Raji (cell line): Measurements from ENCODE around the gene ALDH3A1.

Experiments
- POLR2A ChIP-seq: IDR thresholded peaks from 2 replicates; pipeline ENCODE4 v1.6.1; 2011; ENCODE audit warnings: low read depth, low read length, control low read depth; ENCODE audit not compliant: insufficient read depth

The ALDH3A1 gene

DNA sequence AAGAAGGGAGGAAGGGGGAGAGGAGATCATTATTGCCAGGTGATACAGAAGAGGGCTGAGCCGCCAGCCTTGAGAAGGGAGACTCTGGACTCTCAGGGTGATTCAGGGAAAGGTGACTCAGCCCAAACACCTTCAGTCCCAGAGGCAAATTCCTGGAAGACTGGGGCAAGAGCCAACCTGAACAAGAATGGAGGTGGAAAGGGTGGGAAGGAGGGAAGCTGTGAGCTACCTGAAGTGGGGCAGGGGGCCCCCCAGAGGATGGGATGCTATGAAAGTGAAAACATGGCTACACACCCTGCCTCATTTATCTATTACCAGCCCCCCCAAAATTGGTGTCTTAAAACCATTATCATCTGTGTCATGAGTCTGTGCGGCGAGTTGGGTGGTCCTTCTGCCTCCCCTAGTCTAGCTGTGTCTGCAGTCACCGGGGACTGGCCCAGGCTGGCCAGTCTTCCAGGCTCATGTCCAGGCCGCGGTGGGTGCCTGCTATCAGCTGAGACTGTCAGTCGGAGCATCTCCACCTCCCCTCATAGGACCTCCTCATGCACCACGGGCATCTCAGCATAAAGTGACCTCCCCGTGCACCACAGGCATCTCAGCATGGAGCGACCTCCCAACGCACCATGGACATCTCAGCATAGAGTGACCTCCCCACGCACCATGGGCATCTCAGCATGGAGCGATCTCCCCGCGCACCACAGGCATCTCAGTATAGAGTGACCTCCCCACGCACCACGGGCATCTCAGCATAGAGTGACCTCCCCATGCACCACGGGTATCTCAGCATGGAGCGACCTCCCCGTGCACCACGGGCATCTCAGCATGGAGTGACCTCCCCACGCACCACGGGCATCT is 28.5 kb downstream of the ALDH3A1 start:
- TF ChIP-seq POLR2A = no peak

DNA sequence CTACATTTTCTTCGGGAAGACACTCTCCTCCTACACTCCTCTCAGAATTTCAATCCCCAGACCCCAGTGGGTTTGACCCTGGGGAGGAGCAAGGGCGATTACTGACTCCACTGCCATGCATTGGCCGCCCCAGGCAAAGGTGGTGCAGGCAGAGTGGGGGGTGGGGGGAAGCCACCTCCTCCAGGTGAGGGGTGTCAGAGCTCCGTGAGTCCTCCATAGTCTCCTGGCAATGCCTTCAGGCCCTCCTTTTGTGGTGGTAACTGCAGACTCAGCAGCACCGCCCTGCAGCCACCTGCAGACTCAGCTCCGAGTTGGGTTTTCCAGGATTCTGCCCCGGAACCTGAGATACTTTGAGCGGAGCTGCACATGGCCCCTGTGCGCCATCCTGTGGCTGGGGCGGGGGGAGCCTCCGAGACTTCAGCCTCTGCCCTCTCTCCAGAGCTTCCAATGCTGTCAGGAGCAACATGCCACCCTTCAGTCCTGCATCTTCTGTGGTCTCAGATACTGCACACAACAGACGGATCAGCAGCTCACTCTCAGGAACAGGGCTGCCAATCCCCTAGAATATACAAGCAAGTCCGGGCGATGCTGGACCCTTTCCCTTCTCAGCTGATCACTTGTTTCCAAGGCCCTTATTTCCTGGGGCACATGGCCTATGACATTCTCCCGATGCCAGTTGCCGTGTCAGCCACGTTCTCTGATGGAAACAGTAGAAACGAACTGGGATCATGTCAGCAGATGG is 29.3 kb downstream of the ALDH3A1 start:
- no peak for TF ChIP-seq POLR2A

DNA sequence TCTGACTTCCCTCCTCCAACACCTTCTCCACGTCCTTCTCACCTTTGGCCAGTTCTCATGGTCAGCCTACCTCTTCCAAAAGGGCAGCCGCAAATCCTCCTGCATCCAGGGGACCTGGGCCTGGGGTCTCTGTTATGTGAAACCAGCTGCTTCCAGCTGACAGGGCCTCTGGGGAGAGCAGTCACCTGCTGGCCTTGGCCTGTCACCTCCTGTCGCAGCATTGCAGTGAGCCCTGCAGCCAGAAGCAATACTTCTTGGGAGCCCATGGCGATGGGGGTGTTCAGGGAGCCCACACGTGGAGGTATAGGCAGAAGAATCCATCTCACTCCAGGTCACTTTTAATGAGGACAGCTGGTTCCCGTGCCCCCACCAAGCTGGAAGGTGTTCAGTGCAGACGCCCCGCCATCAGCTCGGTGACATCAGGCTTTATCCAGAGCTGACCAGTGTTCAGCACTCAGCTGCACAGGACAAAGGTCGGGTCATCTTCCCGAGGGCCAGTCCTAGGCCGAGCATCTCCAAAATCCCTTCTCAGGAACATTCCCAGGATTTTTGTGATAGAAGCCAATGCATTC is 30.0 kb downstream of the ALDH3A1 start:
- no peak for TF ChIP-seq POLR2A

DNA sequence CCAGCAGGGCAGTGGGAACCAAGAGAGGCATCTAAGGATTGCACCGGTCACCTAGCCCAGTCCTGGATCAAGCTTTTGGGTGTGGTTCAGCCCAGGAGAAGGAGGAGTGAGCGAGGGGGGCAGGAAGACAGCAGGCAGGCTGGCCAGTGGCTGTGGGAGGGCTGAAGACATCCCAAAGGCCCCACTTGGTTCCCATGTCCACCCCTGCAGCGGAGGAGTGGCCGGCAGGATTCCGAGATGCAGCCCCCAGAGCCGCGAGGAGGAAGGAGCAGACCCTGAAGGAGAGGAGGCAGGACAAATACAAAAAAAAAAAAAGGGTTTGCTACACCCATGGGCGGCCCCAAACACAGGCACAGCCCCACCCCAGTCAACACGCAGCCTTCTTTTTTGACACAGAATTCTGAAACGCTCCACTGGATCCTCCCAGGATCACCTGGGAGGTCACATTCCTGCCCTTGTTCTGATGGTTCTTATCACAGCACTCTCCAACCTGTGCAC is 30.6 kb downstream of the ALDH3A1 start:
- TF ChIP-seq POLR2A = no peak

DNA sequence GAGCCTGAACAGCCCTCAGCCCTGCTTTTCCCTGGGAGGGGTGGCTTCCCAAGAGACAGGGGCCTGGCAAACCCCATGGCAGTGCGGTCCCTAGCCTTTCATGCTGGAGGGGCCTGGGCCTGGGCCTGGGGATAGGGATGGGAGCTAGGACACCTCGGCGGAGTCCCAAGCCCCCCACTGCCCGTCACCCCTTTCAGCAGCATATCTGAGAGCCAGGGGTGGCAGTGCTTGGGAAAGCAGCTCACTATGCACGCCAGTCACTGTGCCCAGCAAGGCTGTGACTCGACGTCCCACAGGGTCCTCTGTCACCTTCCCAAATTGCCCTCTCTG is 31.1 kb downstream of the ALDH3A1 start:
- no peak for TF ChIP-seq POLR2A

DNA sequence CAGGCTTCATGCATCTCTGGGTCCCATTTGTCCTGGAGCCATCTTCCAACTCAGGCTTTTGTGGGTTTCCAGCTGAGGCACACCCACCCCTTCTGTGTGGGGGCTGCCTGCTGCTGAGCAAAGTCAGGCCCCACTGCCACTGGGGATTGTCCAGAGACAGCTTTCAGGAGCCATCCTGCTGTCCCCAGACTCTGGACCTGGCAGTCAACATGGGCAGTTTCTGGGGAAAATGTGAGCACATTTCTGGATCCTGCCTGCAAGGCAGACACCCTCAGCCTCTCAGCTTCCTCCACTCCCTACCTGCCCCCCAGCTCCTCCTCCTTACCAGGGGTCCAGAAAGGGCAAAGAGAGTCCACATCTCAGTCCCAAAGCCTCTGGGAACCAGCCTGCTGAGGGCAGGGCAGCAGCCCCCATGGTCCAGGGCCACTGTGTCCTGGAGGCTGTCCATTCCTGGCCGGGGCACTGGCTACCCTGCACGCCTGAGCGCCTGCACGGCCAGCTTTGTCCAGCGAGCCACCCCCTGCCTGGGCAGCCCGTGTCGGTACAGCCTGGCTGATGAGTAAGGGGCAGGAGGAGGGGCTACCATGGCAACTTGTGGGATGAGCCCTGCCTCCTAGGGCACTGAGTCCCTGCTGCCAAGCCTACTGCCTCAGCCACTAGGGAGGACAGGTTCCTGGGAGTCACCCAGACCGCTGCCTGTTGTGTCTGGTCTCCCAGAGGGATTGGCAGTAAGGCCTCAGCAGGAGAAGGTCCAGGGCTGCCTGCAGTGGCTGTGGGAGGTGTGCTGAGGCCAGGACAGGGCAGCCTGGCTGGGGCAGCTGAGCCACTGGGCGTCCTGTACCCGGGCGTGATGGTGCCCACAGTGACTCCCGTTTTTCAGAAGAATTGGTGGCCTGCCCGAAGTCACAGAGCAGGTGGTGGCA is 31.7 kb downstream of the ALDH3A1 start, which contains the start of gene SLC47A2:
TSS of gene SLC47A2 (minus strand) at position 477 of the 923 bp plus-strand sequence. CDS start at position 448, 29 bp downstream.
- TF ChIP-seq POLR2A = no peak

DNA sequence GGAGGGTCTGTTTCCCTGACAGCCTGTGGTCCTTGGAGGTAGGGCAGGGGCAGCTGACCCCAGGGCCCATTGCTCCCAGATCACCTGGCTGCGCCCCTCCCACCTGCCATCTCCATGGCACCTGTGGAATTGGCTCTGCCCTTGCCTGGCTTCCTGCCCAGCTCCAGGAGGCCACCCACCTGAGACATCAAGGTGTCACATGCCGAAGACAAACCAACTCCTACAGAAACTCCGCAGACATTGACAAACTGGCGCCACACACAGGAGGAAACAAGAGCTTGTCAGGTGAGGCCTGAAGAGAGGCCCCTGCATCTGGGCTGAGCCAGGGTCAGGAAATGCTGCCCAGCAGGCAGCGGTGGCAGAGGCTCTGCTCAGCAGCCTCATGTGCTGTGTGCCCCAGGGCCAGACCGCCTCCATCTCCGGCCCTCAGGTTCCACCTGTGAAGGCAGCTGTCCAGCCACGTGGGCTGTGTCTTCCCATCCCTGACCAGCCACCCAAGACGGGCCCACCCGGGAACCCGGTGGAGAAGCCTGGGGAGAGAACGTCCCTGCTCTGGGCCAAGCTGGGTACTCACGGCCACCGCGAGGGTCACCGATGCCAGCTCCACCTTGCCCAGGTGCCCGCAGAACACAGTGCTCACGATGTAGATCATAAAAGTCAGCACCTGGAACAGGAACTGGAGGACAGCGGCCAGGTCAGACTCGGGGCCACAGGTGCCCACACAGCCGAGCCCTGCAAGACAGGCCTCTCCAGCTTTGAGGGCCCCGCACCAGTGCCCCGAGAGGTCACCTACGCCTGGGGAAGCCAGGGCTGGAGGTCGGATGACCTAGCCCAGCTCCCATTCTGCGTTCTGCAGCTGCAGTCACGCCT is 33.3 kb downstream of the ALDH3A1 start:
- TF ChIP-seq POLR2A = no peak

DNA sequence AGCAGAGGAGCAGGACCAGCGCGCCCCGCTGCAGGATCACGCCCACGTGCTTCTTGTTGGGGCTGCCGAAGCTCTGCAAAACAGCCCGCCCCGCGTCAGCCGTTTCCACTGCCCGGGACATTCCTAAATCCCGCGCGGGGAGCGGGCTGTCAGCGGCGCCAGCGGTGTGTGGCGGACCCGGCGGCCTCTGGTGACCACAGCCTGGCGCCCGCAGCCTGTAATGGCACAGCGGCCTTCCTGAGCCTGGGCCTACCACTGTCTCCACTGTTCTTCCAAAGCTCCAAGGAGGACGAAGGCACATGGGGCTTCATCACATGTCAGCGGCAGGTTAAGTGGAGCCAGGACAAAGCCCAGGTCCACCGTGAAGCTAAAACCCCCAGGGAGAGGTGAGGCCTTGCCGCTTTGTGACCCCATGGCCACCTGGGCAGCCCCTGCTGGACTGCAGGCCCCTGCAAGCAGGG is 34.2 kb downstream of the ALDH3A1 start:
- TF ChIP-seq POLR2A = no peak

DNA sequence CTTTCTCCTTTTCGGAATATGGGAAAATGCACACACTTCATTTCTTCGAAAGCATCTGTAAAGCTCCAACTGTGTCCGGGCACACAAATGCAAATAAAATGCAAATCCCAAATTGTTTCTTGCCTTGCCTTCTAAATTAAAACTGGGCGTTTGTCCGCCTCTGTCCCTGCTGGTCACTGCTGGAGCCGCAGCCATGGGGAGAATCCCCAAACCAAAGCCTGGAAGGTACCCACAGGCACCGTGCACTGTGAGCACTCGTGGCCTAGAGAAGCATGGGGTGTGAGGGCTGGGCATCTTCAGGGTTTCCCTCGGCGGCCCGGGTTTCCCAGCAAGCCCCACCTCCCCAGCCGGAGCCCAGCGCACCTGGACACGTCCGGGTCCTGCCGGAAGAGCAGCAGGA is 34.6 kb downstream of the ALDH3A1 start:
- TF ChIP-seq POLR2A = no peak

DNA sequence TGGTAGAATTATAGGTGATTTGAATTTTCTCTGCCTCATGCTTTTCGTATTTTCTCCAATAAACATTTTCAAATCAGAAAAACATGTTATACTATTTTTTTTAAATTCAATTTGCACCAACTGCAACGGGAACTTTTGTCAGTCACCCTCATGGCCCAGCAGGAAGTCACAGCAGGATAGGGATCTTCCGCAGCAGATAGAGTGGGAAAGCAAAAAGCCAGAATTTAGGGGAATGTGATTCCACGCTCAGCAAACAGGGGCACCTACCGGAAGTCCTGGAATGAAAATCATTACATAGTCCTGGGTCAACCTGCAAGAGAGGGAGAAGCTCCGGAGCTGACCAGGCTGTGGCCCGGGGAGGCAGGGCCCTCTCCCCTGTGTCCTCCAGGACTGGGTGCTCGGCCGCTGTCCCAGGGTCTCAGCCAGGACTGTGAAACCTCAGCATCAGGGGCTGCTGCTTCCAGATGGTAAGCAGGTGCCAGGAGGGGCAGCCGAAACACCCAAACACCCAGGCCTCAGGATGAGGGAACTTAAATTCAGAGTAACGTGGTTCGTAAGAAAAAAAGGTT is 35.6 kb downstream of the ALDH3A1 start:
- TF ChIP-seq POLR2A = no peak

DNA sequence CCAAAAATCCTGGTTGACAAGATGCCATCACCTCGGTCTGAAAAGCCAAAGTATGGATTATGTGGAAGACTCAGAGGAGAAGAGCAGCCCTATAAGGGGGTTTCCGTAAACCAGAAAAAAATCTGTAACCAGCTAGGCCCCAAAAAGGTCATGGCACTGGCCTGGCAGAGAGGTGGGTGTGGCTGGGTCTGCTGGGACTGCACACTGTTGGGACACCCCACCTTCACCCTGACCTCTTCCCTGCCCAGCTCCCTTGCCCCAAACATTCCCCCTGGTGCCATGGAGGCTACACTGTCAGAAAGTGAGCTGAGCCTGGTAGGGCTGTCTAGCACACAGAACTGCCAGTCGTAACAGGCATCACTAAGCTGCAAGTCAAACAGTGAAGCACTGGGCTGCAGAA is 38.3 kb downstream of the ALDH3A1 start:
- no peak for TF ChIP-seq POLR2A

DNA sequence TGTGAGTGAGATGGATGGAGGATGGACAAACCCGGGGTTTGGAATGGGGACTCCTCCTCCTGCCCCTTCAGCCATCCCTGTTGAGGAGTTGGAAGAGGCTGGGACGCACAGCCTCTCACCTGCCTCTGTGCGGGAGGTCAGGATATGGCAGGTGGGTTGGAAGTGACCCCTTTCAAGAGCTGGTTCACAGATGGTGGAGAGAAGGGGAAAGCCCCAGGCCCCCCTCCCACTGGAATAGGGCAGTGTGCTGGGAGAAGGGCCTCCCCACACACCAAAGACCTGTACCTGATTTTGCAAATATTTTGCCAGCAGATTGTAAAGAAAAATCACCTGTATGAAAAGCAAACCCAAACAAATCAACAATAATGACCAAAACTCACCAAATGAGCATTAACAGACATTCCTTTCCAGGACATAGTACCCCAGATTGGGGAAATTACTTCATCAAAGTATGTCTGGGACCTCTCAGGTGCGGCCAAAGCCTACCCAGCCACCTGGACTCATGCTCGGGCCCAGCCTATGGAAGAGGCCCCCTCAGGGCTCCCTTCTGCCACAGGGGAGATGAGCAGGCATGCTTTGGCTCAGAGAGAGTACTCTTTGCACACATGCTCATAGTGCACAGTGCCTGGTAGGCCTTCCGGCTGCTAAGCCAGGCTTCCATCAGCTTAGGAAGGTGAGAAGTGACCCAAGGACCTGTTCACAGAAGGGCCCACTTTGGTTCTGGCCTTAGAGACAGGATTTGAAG is 39.5 kb downstream of the ALDH3A1 start:
- TF ChIP-seq POLR2A = no peak
